HepG2 (cell line): ENCODE data around the gene MEF2B. TPM values are rescaled to one million over a fixed set of nuclear protein-coding genes. Genes with fewer than 3 reads are reported as not detected.

ENCODE experiments used
- BRF2 ChIP-seq: sonication (generic); formaldehyde crosslinking; IDR thresholded peaks from 2 replicates; pipeline ENCODE4 v1.8.1; 2022; ENCODE audit warnings: mild to moderate bottlenecking, missing genetic modification reagents
- HMGXB4 ChIP-seq, 2 experiments: sonication (generic) in 1 of 2; formaldehyde crosslinking in 1 of 2; IDR thresholded peaks; 2 replicates each; pipeline versions ENCODE4 v1.4.0 to v1.6.1; 2018 to 2020; ENCODE audit warnings: missing genetic modification reagents in 2 of 2, borderline replicate concordance in 1 of 2, low read depth in 1 of 2, mild to moderate bottlenecking in 1 of 2, missing biosample characterization in 1 of 2
- HOXA7 ChIP-seq: sonication (generic); formaldehyde crosslinking; IDR thresholded peaks from 2 replicates; pipeline ENCODE4 v1.8.1; 2022; ENCODE audit warnings: mild to moderate bottlenecking, missing genetic modification reagents, moderate library complexity
- KDM4B ChIP-seq: sonication (generic); formaldehyde crosslinking; IDR thresholded peaks from 2 replicates; pipeline ENCODE4 v1.4.0; 2020; ENCODE audit warnings: missing genetic modification reagents
- MBD4 ChIP-seq: IDR thresholded peaks from 2 replicates; pipeline ENCODE4 v1.6.1; 2012; ENCODE audit warnings: low read length, inconsistent platforms, borderline replicate concordance
- RCOR2 ChIP-seq: IDR thresholded peaks from 2 replicates; pipeline ENCODE4 v1.6.1; 2016; ENCODE audit warnings: missing biosample characterization, missing genetic modification reagents
- TFAP4 ChIP-seq: sonication (generic); IDR thresholded peaks from 2 replicates; pipeline ENCODE4 v1.6.1; 2016; ENCODE audit warnings: low read depth, borderline replicate concordance
- TOPORS ChIP-seq: sonication (generic); formaldehyde crosslinking; IDR thresholded peaks from 2 replicates; pipeline ENCODE4 v1.8.0; 2023; ENCODE audit warnings: mild to moderate bottlenecking, missing genetic modification reagents
- polyA plus RNA-seq, 8 experiments: library from polyadenylated mRNA; depleted of rRNA in 3 of 8; stranded (reverse) in 7 of 8; unstranded in 1 of 8; fragments of >200 nt; fragmentation: Illumina TruSeq in 4 of 8; extraction: Trizol in 4 of 8; gene quantifications; 2 replicates each; pipeline versions ENCODE4 v1.2.1 to v1.2.3, GENCODE V29; 2011 to 2016; ENCODE audit warnings: low read depth in 4 of 8, missing spikeins in 1 of 8, mixed read lengths in 1 of 8; ENCODE audit not compliant: insufficient read depth in 1 of 8
- total RNA-seq, 5 experiments: library from RNA; depleted of rRNA; stranded (reverse); fragments of >200 nt; fragmentation: Illumina TruSeq; extraction: Trizol; gene quantifications; 2 replicates each; pipeline ENCODE4 v1.2.3, GENCODE V29; 2016; ENCODE audit warnings: low read depth in 1 of 5

MEF2B gene
- total and polyA plus RNA-seq, 2 of the 13 experiments (the other 11 are each of a cell fraction or from before 2014, with no cell fraction given): 1.2 to 1.7 TPM

GRCh38 chr19:19095691-19096090, 74.4 kb downstream of the MEF2B start (continued):
- TF ChIP-seq HMGXB4 (CRISPR knock-in tag; IDR thresholded peaks at IDR 0.05; ENCODE audit: borderline replicate concordance in 1 of 2, low read depth in 1 of 2) (no peak), HOXA7 (no peak), TOPORS (CRISPR knock-in tag) (no peak), MBD4 (no peak), BRF2 (CRISPR knock-in tag) (no peak), KDM4B (CRISPR knock-in tag) (no peak), RCOR2 (peak; percentile 79), TFAP4 (no peak)

Other genes with a start within 250 kb of the MEF2B start
- 16.0 and 21.3 TPM in 2 replicates for gene HOMER3, start 229.0 kb downstream of the MEF2B start, total RNA-seq (2016; rRNA removed; fragmentation: Illumina TruSeq; extraction: Trizol)
- gene HOMER3, start 229.0 kb downstream of the MEF2B start, polyA plus RNA-seq (2011; rRNA removed): 27.3 and 33.7 TPM in 2 replicates
- 32.3 and 40.6 TPM in 2 replicates for gene SUGP2, start 136.7 kb downstream of the MEF2B start, total RNA-seq (2016; rRNA removed; fragmentation: Illumina TruSeq; extraction: Trizol)
- 57.7 and 63.4 TPM in 2 replicates for gene SUGP2, start 136.7 kb downstream of the MEF2B start, polyA plus RNA-seq (2011; rRNA removed)
- gene ARMC6, start 136.7 kb downstream of the MEF2B start, total RNA-seq (2016; rRNA removed; fragmentation: Illumina TruSeq; extraction: Trizol): 36.8 and 42.7 TPM in 2 replicates
- gene ARMC6, start 136.7 kb downstream of the MEF2B start, polyA plus RNA-seq (2011; rRNA removed): 16.2 and 24.6 TPM in 2 replicates
- 13.5 and 18.3 TPM in 2 replicates for gene SLC25A42, start 106.3 kb downstream of the MEF2B start, total RNA-seq (2016; rRNA removed; fragmentation: Illumina TruSeq; extraction: Trizol)
- gene SLC25A42, start 106.3 kb downstream of the MEF2B start, polyA plus RNA-seq (2011; rRNA removed): 12.8 and 13.0 TPM in 2 replicates
- gene TMEM161A, start 31.8 kb downstream of the MEF2B start, total RNA-seq (2016; rRNA removed; fragmentation: Illumina TruSeq; extraction: Trizol): 10.3 and 25.9 TPM in 2 replicates
- 31.4 and 42.7 TPM in 2 replicates for gene TMEM161A, start 31.8 kb downstream of the MEF2B start, polyA plus RNA-seq (2011; rRNA removed)
- gene BORCS8, start 21.9 kb upstream of the MEF2B start, total RNA-seq (2016; rRNA removed; fragmentation: Illumina TruSeq; extraction: Trizol): 13.3 and 16.8 TPM in 2 replicates
- gene BORCS8, start 21.9 kb upstream of the MEF2B start, polyA plus RNA-seq (2011; rRNA removed): 9.6 and 9.9 TPM in 2 replicates
- gene RFXANK, start 22.0 kb upstream of the MEF2B start, total RNA-seq (2016; rRNA removed; fragmentation: Illumina TruSeq; extraction: Trizol): 80.7 and 83.1 TPM in 2 replicates
- gene RFXANK, start 22.0 kb upstream of the MEF2B start, polyA plus RNA-seq (2011; rRNA removed): 49.9 and 56.1 TPM in 2 replicates
- gene NR2C2AP, start 33.2 kb upstream of the MEF2B start, total RNA-seq (2016; rRNA removed; fragmentation: Illumina TruSeq; extraction: Trizol): 25.5 and 26.8 TPM in 2 replicates
- 12.2 and 13.8 TPM in 2 replicates for gene NR2C2AP, start 33.2 kb upstream of the MEF2B start, polyA plus RNA-seq (2011; rRNA removed)
- not detected in 2 replicates for gene NCAN, start 41.7 kb upstream of the MEF2B start, total RNA-seq (2016; rRNA removed; fragmentation: Illumina TruSeq; extraction: Trizol)
- gene NCAN, start 41.7 kb upstream of the MEF2B start, polyA plus RNA-seq (2011; rRNA removed): 0.05 TPM in 1 of 2 replicates, not detected in the other
- gene TM6SF2, start 103.0 kb upstream of the MEF2B start, total RNA-seq (2016; rRNA removed; fragmentation: Illumina TruSeq; extraction: Trizol): 0.53 and 1.1 TPM in 2 replicates
- 2.5 and 4.4 TPM in 2 replicates for gene TM6SF2, start 103.0 kb upstream of the MEF2B start, polyA plus RNA-seq (2011; rRNA removed)
- gene SUGP1, start 150.2 kb upstream of the MEF2B start, total RNA-seq (2016; rRNA removed; fragmentation: Illumina TruSeq; extraction: Trizol): 17.7 and 25.9 TPM in 2 replicates
- 21.6 and 29.1 TPM in 2 replicates for gene SUGP1, start 150.2 kb upstream of the MEF2B start, polyA plus RNA-seq (2011; rRNA removed)
- 11.2 and 16.8 TPM in 2 replicates for gene MAU2, start 150.6 kb upstream of the MEF2B start, total RNA-seq (2016; rRNA removed; fragmentation: Illumina TruSeq; extraction: Trizol)
- 33.8 and 42.5 TPM in 2 replicates for gene MAU2, start 150.6 kb upstream of the MEF2B start, polyA plus RNA-seq (2011; rRNA removed)
- 25.1 and 28.6 TPM in 2 replicates for gene GATAD2A, start 235.4 kb upstream of the MEF2B start, total RNA-seq (2016; rRNA removed; fragmentation: Illumina TruSeq; extraction: Trizol)
- gene GATAD2A, start 235.4 kb upstream of the MEF2B start, polyA plus RNA-seq (2011; rRNA removed): 15.1 and 16.8 TPM in 2 replicates